ENCODE measurements around the gene EZR.
"Not testable (repeated sequence)": the region's sequence is repeated elsewhere in the genome, so short reads cannot be mapped to it uniquely, and the experiment has no call there.

EZR gene

DNA sequence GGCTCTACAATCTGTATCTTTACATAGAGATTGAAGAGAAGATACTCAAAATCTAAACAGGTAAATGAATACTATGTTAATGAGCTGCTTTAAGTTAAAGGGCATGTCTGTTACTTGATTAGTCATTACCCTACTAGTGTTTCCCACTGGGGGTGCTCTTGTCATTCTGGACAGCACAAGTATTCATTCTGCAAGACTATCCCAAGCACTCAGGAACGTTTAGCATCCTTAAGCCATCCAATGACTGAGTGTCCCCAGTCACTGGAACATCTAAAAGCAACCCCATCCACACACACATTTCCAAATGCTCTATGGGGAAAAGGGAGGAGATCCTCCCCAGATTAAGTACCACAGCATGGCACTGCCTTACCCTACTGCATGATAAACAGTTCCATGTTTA lies 25.7 kb downstream of the EZR start:
- DNase-seq: peak; percentile 16

DNA sequence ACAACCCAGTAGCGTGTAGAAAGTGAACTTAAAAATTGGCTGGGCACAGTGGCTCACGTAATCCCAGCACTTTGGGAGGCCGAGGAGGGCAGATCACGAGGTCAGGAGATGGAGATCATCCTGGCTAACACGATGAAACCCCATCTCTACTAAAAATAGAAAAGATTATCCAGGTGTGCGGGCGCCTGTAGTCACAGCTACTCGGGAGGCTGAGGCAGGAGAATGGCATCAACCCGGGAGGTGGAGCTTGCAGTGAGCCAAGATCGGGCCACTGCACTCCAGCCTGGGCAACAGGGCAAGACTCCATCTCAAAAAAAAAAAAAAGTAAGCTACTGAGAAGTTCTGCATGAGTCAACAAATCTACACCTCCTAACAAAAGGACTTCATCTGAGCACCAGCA lies 26.7 kb downstream of the EZR start:
- not testable (repeated sequence) for DNase-seq

DNA sequence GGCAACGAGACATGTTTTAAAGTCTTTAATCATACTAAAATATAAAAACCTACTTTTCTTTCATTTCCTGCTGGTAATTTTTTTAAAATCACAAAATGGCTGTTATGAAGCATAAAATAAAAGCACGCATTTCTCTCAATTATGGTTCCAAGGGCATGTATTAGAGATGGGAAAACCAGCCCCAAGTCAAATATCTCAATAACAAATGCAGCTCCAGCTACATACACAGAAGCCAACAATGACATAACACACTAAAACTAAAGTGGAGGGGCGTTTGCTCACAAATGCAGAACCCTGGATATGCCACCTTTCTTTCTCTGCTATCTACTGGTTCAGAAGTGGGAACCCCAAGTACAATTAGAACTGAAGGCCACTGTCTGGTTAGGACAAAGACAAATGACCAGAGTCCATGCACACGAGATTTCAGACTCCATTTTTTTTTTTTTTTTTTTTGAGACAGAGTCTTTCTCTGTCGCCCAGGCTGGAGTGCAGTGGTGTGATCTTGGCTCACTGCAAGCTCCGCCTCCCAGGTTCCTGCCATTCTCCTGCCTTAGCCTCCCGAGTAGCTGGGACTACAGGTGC lies 27.8 kb downstream of the EZR start:
- DNase-seq: no peak

GRCh38 chr6:158789115-158789917 lies 29.9 kb downstream of the EZR start:
- DNase-seq: no peak

- DNase-seq: no peak
Observed at GRCh38 chr6:158787395-158787794, 31.8 kb downstream of the EZR start.

DNA sequence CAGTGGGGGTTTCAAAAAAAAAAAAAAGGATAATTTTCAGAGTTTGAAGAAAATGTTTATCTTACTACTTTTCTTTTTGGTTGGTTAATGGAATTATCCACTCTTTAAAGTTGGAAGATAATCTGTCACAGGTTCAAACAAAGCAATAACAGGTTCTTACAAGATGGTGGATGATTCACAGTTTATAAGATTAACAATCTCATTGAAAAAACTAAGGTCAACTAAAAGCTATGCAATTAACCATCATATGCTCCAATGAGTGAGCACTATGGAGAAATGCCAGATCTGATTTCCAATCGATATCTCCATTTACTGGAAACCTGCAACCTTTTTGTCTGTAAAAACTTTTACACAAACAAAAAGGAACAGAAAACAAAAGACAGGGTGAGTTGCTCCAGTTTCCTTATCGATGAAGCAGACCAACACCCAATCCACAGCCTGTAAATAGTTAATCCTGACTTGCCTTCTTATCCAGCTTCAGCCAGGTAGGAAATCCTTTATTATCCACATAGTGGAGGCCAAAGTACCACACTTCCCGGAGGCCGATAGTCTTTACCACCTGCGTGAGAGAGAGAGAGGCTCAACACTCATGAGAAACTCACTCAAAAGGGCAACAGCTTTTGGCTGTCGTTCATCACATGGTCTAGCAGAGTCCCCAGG lies 32.4 kb downstream of the EZR start:
- DNase-seq: no peak

GRCh38 chr6:158785036-158785435 lies 34.1 kb downstream of the EZR start:
- no peak for DNase-seq

DNA sequence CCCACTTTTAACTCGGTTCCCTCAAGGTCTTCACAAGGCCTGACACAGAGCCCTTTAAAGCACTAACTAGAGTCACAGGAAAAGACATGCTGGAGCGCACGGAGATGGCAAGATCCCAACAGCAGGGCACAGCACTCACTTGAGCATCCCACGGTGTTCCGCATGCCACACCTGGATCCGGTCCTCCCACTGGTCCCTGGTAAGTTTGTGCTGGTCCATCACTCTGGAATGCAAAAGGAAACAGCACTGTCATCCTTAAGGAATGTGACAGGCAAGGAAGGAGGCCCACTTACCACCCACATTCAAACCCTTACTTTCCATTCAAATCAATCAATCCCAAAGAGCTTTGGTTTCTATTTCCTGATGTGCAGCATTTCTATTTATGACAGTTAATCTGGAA lies 34.7 kb downstream of the EZR start:
- no peak for DNase-seq

- no peak for DNase-seq
Observed at GRCh38 chr6:158783851-158784250, 35.3 kb downstream of the EZR start.

DNA sequence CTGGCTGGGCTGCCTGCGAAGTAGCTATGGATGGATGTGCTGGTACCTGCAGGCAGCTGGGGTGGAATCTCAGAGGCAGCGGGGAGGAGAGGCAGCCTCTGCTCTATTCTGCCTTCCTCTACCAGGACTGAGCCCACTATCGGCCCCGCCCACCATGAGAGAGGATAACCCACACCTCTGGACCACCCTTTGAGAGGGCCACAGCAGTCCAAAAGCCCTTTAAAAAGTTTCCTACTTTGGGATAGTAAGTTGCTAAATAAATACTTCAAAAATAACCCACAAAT lies 36.1 kb downstream of the EZR start:
- no peak for DNase-seq

DNA sequence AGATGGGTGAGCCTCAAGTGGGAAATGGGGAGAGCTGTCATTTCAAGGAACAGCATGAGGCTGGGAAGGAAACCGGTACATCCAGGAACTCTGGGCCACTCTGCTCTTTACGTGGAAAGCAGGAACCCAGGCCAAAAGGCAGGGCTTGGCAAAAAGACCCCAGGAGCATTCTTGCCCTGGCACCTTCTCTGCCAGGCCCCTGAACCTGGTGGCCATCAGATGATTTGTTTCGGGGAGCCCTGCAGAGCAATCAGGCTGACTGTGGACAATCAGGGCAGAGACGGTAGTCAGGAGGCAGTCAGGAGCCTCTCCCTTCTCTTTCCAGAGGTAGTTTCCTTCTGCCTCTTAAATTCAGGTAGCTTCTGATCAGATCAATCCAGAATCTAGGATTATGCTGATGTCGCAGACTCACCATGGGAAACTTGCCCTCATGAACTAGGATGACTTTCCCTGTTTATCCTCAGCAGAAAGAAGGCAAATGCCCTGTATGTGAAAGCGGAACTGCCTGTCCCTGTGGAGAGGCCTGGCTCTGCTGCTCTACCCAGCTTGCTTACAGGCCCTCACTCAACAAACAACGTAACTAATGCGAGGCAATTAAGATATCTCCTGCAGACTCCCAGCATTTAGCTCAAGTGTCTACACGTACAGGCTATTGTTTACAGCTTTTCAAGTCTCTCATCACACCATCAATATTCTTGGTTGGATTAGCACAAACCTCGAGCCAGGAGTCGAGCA lies 36.6 kb downstream of the EZR start:
- DNase-seq: no peak

- DNase-seq: no peak
Observed at GRCh38 chr6:158781692-158782373, 37.3 kb downstream of the EZR start.

DNA sequence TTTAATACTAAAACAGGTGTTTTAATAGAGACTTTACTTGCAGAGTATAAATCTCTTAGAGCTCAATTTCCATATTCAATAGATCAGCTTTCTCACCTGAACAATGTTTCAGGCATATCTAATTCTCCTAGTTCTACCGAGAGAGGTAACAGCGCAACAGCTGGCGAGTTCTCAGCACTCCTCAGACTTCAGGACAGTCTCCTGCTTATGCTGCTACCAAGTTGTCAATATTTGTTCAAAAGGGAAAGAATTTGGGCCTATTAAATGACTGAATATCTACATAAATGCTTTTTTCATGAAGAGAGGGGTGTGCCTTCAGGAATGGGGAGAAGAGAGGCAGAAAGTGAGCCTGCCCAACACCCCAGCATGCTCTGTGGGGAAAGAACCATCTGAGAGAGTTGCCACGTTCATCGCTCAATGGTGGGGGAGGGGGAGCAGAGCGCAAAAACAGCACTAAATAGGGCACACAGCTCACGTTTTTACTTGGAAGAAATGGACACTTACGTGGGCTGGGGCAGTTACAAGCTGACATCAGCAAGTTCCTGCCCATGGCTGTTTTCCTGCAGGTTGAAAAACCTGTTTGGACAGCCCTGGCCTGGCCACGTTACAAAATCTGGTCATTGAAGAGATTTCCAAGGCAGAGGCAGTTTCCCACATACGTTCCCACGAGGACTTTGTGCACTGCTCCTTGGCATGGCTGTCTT lies 38.0 kb downstream of the EZR start:
- DNase-seq: no peak

- no peak for DNase-seq
Observed at GRCh38 chr6:158780246-158780884, 38.8 kb downstream of the EZR start.

DNA sequence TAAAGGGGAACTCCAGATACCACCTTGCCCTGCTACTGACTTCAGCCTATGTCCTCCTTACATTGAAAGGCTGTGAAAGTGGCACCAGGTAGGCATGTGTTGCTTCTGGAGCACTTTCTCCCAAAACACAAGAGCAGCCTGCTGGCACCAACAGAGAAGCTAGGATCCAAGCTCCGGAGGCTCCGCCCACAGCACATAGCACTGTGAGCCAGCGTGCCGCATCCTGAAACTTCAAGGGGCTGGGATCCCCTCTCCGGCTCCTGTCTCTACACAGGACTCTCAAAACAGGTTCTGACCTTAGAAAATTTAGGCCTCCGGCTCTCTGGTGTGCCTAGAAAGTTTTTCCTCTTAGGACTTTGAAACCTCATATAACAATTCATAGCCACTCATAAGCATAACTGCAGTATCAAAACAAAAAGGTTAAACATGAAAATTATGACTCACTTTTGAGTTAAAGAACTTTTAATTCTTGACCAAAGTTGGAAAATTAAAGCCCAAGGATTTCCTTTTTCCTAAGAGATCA lies 41.1 kb downstream of the EZR start:
- DNase-seq: no peak

- DNase-seq: no peak
Observed at GRCh38 chr6:158777510-158777909, 41.7 kb downstream of the EZR start.

GRCh38 chr6:158776737-158777136 lies 42.4 kb downstream of the EZR start:
- DNase-seq: no peak

- DNase-seq: no peak
Observed at GRCh38 chr6:158775832-158776231, 43.3 kb downstream of the EZR start.

DNA sequence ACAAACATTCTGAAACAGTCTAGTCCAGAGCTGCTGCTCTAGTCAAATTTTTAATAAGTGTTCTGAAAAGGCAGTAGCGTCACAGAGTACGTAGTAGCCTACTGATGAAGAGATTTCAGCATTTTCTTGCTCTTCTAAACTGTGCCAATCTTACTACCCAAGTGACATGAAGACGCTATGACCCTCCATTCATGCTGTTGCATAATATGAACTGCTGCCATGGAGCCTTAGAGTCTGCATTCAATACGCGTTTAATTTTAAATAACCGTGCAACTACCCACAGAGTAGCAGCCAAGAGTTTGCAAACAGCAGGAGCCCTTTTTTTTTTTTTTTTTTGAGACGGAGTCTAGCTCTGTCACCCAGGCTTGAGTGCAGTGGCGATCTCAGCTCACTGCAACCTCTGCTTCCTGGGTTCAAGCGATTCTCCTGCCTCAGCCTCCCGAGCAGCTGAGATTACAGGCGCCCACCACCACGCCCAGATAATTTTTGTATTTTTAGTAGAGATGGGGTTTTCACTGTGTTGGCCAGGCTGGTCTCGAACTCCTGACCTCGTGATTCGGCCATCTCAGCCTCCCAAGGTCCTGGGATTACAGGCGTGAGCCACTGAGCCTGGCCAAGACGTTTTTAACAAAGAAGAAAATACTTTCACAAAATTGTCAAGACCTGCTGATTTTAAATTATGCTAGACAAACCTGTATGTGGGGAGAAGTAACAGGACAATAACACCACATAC lies 44.3 kb downstream of the EZR start:
- DNase-seq: no peak

GRCh38 chr6:158773581-158774449 lies 45.4 kb downstream of the EZR start:
- no peak for DNase-seq

All from COR-L47 (cell line).